Measurements from ENCODE around the gene SPTBN4.

DNA sequence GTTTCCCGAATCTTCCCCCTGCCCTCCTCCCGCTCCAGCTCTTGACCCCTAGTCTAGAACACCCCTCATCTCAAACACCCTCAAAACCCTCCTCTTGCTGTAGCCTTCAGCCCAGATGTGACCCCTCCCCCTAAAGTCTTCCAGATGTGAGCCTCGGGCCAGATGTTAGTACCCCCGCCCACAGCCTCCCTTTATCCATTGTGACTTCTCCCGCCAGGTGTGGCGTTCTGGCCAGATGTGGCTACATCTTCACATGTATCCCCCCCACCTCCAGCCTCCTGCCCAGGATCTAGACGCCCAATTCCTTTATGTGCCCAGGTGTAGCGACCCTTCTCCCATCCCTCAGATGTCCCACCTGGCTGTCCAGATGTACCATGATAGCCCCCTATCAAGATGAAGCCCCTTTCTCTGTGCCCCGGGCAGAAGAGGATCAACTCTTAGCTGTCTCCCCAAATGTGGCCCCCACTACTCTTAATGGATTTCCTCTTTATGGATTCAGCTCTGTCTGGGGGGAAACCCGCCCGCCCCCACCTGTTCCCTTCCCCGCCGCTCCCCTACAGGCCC, 133.9 kb downstream of the SPTBN4 start:
- TF ChIP-seq CTCF (IDR thresholded peaks at IDR 0.05) (no peak), POLR2A (IDR thresholded peaks at IDR 0.05) (no peak)

Measured in gastroesophageal sphincter (tissue), 3 donors.